HEK293 (cell line): Measurements from ENCODE around the gene ADH4.
"Not testable (repeated sequence)": the region's sequence is repeated elsewhere in the genome, so short reads cannot be mapped to it uniquely, and the experiment has no call there.

Experiments used
- CTCF ChIA-PET: fragments of 350-600 bp; formaldehyde crosslinking; extraction: SDS; loops from one replicate; lab custom pipeline; 2021; ENCODE audit warnings: antibody characterized with exemption; lab: Yijun Ruan, JAX
- POLR2A ChIA-PET: fragments of 300-600 bp; formaldehyde crosslinking; extraction: SDS; loops from one replicate; lab custom pipeline; 2020; ENCODE audit warnings: antibody characterized with exemption, inconsistent platforms; lab: Yijun Ruan, JAX
- H3K27ac ChIP-seq: fragments of 200-500 bp; sonication (Bioruptor generic); 2 replicates; pipeline ENCODE4 v1.5.1; 2014; ENCODE audit warnings: low read depth, low read length, control low read depth, inconsistent platforms; ENCODE audit errors: extremely low read depth
- H3K36me3 ChIP-seq, 2 experiments: fragments of 200-500 bp in 1 of 2; sonication (Bioruptor generic) in 1 of 2; 1 replicate in 1 of 2; 2 replicates in 1 of 2; pipeline ENCODE4 v1.5.1; 2014 to 2017; ENCODE audit warnings: inconsistent platforms in 2 of 2, low read length in 2 of 2; ENCODE audit not compliant: control insufficient read depth in 2 of 2, insufficient read depth in 1 of 2
- H3K4me1 ChIP-seq: fragments of 200-500 bp; sonication (Bioruptor generic); 2 replicates; pipeline ENCODE4 v1.5.1; 2014; ENCODE audit warnings: mild to moderate bottlenecking, low read length, inconsistent platforms; ENCODE audit not compliant: control insufficient read depth, insufficient read depth
- H3K4me3 ChIP-seq: 2 replicates; pipeline ENCODE4 v1.5.1; 2011; ENCODE audit warnings: low read depth, mild to moderate bottlenecking, control low read depth, low read length, moderate library complexity
- H3K9me3 ChIP-seq: fragments of 200-500 bp; sonication (Bioruptor generic); 2 replicates; pipeline ENCODE4 v1.5.1; 2014; ENCODE audit warnings: low read depth, low read length, inconsistent platforms; ENCODE audit not compliant: control insufficient read depth, insufficient read depth
- KLF10 ChIP-seq: fragments of 450-650 bp; IDR thresholded peaks from 2 replicates; pipeline ENCODE4 v1.5.1; 2018; ENCODE audit warnings: missing biosample characterization, mild to moderate bottlenecking, missing genetic modification characterization
- KLF16 ChIP-seq: fragments of 450-650 bp; formaldehyde crosslinking; IDR thresholded peaks from 2 replicates; pipeline ENCODE4 v1.5.1; 2017; ENCODE audit warnings: missing biosample characterization, missing genetic modification characterization
- KLF8 ChIP-seq: fragments of 450-650 bp; formaldehyde crosslinking; IDR thresholded peaks from 2 replicates; pipeline ENCODE4 v1.5.1; 2016; ENCODE audit warnings: missing biosample characterization, missing genetic modification characterization
- OVOL3 ChIP-seq: fragments of 450-650 bp; formaldehyde crosslinking; IDR thresholded peaks from 2 replicates; pipeline ENCODE4 v1.5.1; 2016; ENCODE audit warnings: missing biosample characterization, missing genetic modification characterization
- SCRT2 ChIP-seq: fragments of 450-650 bp; formaldehyde crosslinking; IDR thresholded peaks from 2 replicates; pipeline ENCODE4 v1.5.1; 2016; ENCODE audit warnings: missing biosample characterization, missing genetic modification characterization
- TRIM28 ChIP-seq: IDR thresholded peaks from 2 replicates; pipeline ENCODE4 v1.6.1; 2011; ENCODE audit warnings: low read length, control low read depth, borderline replicate concordance
- ZBTB6 ChIP-seq: fragments of 450-650 bp; formaldehyde crosslinking; IDR thresholded peaks from 2 replicates; pipeline ENCODE4 v1.5.1; 2017; ENCODE audit warnings: missing biosample characterization, missing genetic modification characterization
- ZIC2 ChIP-seq: fragments of 450-650 bp; formaldehyde crosslinking; IDR thresholded peaks from 2 replicates; pipeline ENCODE4 v1.5.1; 2016; ENCODE audit warnings: missing biosample characterization, missing genetic modification characterization
- ZNF112 ChIP-seq: fragments of 450-650 bp; formaldehyde crosslinking; IDR thresholded peaks from 2 replicates; pipeline ENCODE4 v1.5.0; 2017; ENCODE audit warnings: missing biosample characterization, missing genetic modification characterization
- ZNF133 ChIP-seq: fragments of 450-650 bp; formaldehyde crosslinking; IDR thresholded peaks from 2 replicates; pipeline ENCODE4 v1.5.1; 2016; ENCODE audit warnings: missing biosample characterization, missing genetic modification characterization
- ZNF274 ChIP-seq, 2 experiments: fragments of 200-500 bp in 1 of 2; fragments of 450-650 bp in 1 of 2; sonication (Bioruptor generic) in 1 of 2; formaldehyde crosslinking in 1 of 2; IDR thresholded peaks; 2 replicates each; pipeline versions ENCODE4 v1.5.1 to v1.6.1; 2014 to 2016; ENCODE audit warnings: borderline replicate concordance in 1 of 2, inconsistent platforms in 1 of 2, low read length in 1 of 2, missing biosample characterization in 1 of 2, missing genetic modification characterization in 1 of 2
- ZNF391 ChIP-seq: fragments of 450-650 bp; formaldehyde crosslinking; IDR thresholded peaks from 2 replicates; pipeline ENCODE4 v1.5.1; 2016; ENCODE audit warnings: low read depth, missing biosample characterization, missing genetic modification characterization, borderline replicate concordance
- ZNF623 ChIP-seq: fragments of 450-650 bp; formaldehyde crosslinking; IDR thresholded peaks from 2 replicates; pipeline ENCODE4 v1.5.1; 2016; ENCODE audit warnings: missing biosample characterization, missing genetic modification characterization
- ZNF747 ChIP-seq: fragments of 450-650 bp; formaldehyde crosslinking; IDR thresholded peaks from 2 replicates; pipeline ENCODE4 v1.5.1; 2016; ENCODE audit warnings: missing biosample characterization, missing genetic modification characterization
- ZSCAN16 ChIP-seq: fragments of 450-650 bp; formaldehyde crosslinking; IDR thresholded peaks from 2 replicates; pipeline ENCODE4 v1.5.1; 2016; ENCODE audit warnings: missing biosample characterization, missing genetic modification characterization
- TF ChIP-seq, protein P1 (sequence below): fragments of 450-650 bp; IDR thresholded peaks from 2 replicates; pipeline ENCODE4 v1.5.1; 2018; ENCODE audit warnings: missing biosample characterization, missing genetic modification characterization
- TF ChIP-seq, protein P2 (sequence below): fragments of 450-650 bp; formaldehyde crosslinking; IDR thresholded peaks from 2 replicates; pipeline ENCODE4 v1.5.1; 2016; ENCODE audit warnings: missing biosample characterization, missing genetic modification characterization, borderline replicate concordance
- TF ChIP-seq, protein P3 (sequence below): fragments of 450-650 bp; formaldehyde crosslinking; IDR thresholded peaks from 2 replicates; pipeline ENCODE4 v1.5.0; 2017; ENCODE audit warnings: missing biosample characterization, missing genetic modification characterization, borderline replicate concordance

ADH4 gene

GRCh38 chr4:99102634-99103033 lies 41.5 kb downstream of the ADH4 start:
- TF ChIP-seq ZSCAN16 (no peak), SCRT2 (tag by site-specific recombination) (no peak), ZNF747 (tag by site-specific recombination) (no peak), TRIM28 (no peak), ZNF623 (tag by site-specific recombination) (no peak), ZNF391 (tag by site-specific recombination) (no peak), OVOL3 (no peak), KLF16 (tag by site-specific recombination) (no peak), KLF8 (tag by site-specific recombination) (no peak), ZNF133 (tag by site-specific recombination) (no peak), ZBTB6 (no peak), ZNF112 (tag by site-specific recombination) (no peak), ZNF274 (IDR thresholded peaks at IDR 0.05; ENCODE audit: low read length) (no peak), ZNF274 (tag by site-specific recombination; IDR thresholded peaks at IDR 0.05; ENCODE audit: borderline replicate concordance) (no peak)
- TF ChIP-seq, protein P1, sequence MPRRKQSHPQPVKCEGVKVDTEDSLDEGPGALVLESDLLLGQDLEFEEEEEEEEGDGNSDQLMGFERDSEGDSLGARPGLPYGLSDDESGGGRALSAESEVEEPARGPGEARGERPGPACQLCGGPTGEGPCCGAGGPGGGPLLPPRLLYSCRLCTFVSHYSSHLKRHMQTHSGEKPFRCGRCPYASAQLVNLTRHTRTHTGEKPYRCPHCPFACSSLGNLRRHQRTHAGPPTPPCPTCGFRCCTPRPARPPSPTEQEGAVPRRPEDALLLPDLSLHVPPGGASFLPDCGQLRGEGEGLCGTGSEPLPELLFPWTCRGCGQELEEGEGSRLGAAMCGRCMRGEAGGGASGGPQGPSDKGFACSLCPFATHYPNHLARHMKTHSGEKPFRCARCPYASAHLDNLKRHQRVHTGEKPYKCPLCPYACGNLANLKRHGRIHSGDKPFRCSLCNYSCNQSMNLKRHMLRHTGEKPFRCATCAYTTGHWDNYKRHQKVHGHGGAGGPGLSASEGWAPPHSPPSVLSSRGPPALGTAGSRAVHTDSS (tag by site-specific recombination) = no peak
- TF ChIP-seq, protein P2, sequence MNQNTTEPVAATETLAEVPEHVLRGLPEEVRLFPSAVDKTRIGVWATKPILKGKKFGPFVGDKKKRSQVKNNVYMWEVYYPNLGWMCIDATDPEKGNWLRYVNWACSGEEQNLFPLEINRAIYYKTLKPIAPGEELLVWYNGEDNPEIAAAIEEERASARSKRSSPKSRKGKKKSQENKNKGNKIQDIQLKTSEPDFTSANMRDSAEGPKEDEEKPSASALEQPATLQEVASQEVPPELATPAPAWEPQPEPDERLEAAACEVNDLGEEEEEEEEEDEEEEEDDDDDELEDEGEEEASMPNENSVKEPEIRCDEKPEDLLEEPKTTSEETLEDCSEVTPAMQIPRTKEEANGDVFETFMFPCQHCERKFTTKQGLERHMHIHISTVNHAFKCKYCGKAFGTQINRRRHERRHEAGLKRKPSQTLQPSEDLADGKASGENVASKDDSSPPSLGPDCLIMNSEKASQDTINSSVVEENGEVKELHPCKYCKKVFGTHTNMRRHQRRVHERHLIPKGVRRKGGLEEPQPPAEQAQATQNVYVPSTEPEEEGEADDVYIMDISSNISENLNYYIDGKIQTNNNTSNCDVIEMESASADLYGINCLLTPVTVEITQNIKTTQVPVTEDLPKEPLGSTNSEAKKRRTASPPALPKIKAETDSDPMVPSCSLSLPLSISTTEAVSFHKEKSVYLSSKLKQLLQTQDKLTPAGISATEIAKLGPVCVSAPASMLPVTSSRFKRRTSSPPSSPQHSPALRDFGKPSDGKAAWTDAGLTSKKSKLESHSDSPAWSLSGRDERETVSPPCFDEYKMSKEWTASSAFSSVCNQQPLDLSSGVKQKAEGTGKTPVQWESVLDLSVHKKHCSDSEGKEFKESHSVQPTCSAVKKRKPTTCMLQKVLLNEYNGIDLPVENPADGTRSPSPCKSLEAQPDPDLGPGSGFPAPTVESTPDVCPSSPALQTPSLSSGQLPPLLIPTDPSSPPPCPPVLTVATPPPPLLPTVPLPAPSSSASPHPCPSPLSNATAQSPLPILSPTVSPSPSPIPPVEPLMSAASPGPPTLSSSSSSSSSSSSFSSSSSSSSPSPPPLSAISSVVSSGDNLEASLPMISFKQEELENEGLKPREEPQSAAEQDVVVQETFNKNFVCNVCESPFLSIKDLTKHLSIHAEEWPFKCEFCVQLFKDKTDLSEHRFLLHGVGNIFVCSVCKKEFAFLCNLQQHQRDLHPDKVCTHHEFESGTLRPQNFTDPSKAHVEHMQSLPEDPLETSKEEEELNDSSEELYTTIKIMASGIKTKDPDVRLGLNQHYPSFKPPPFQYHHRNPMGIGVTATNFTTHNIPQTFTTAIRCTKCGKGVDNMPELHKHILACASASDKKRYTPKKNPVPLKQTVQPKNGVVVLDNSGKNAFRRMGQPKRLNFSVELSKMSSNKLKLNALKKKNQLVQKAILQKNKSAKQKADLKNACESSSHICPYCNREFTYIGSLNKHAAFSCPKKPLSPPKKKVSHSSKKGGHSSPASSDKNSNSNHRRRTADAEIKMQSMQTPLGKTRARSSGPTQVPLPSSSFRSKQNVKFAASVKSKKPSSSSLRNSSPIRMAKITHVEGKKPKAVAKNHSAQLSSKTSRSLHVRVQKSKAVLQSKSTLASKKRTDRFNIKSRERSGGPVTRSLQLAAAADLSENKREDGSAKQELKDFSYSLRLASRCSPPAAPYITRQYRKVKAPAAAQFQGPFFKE (tag by site-specific recombination) = no peak
- CTCF ChIA-PET = interaction anchor here (0.9 kb wide), 1 partner anchor 116 kb away, joined by 3 read pairs; no protein-coding TSS in a partner anchor
- no peaks in the 10 kb centered on the region for H3K9me3 ChIP-seq
- H3K4me3 ChIP-seq = no peak overlapping the region
- H3K27ac ChIP-seq = no peak overlapping the region
- no peaks in the 10 kb centered on the region for H3K4me1 ChIP-seq
- POLR2A ChIA-PET = interaction anchor here (0.5 kb wide), 1 partner anchor 28 kb away, joined by 6 read pairs; no protein-coding TSS in a partner anchor
- no peaks in the 10 kb centered on the region for H3K36me3 ChIP-seq

DNA sequence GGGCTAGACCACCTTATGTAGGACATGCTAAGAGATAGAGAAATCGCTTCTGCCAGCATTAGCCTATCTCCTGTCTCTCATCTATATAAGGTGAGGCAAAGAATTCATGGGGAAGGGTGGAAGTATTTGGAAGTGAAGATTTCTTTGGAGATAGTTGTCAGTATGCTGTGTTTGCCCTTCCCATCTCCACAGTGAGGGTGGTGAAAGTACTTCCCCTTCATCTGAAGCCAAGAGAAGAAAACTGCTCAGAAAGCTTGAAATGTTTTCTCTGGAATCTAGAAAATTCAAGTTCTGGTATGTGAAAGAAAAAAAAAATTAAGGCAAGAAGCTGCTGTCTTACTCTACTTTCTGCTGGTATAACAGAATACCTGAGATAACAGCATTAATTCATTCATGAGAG lies 43.2 kb downstream of the ADH4 start:
- Histone ChIP-seq H3K9me3 (no peaks in the 10 kb centered on the region), H3K4me1 (no peaks in the 10 kb centered on the region), H3K27ac (no peak overlapping the region), H3K4me3 (no peak overlapping the region), H3K36me3 (no peaks in the 10 kb centered on the region)
- TF ChIP-seq, protein P3, sequence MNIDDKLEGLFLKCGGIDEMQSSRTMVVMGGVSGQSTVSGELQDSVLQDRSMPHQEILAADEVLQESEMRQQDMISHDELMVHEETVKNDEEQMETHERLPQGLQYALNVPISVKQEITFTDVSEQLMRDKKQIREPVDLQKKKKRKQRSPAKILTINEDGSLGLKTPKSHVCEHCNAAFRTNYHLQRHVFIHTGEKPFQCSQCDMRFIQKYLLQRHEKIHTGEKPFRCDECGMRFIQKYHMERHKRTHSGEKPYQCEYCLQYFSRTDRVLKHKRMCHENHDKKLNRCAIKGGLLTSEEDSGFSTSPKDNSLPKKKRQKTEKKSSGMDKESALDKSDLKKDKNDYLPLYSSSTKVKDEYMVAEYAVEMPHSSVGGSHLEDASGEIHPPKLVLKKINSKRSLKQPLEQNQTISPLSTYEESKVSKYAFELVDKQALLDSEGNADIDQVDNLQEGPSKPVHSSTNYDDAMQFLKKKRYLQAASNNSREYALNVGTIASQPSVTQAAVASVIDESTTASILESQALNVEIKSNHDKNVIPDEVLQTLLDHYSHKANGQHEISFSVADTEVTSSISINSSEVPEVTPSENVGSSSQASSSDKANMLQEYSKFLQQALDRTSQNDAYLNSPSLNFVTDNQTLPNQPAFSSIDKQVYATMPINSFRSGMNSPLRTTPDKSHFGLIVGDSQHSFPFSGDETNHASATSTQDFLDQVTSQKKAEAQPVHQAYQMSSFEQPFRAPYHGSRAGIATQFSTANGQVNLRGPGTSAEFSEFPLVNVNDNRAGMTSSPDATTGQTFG (tag by site-specific recombination) = no peak
- TF ChIP-seq ZIC2 (tag by site-specific recombination) (no peak), KLF10 (tag by site-specific recombination) (no peak)
- ChIA-PET CTCF (no interaction called here), POLR2A (interaction anchor here (1.0 kb wide), 1 partner anchor 12 kb away, joined by 3 read pairs; the partner anchor contains the start of gene ADH5)

DNA sequence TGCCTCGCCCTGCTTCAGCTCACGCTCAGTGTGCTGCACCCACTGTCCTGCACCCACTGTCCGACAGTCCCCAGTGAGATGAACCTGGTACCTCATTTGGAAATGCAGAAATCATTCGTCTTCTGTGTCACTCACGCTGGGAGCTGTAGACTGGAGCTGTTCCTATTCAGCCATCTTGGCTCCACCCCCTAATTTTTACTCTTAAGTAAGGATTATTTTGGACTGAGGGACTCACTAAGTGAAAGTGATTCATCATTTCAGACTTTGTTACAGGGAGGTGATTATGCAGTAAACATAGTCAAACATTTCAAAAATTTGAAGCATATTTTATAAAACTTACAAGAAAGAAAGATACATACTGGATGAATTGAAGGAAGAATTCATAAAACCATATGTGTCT lies 44.3 kb downstream of the ADH4 start:
- H3K36me3 ChIP-seq, CTCF ChIA-PET, H3K4me1 ChIP-seq, H3K27ac ChIP-seq, H3K4me3 ChIP-seq, POLR2A ChIA-PET, H3K9me3 ChIP-seq: not testable (repeated sequence)
